Measurements from ENCODE around the gene ZDHHC17.

- TF ChIP-seq CTCF (IDR thresholded peaks at IDR 0.05) (no peak), POLR2AphosphoS5 (IDR thresholded peaks at IDR 0.05) (no peak), POLR2A (IDR thresholded peaks at IDR 0.05) (no peak), EP300 (IDR thresholded peaks at IDR 0.05) (no peak)
These were observed 18.6 kb downstream of the ZDHHC17 start for GRCh38 chr12:76782526-76782925.

Data from sigmoid colon (tissue), 4 donors.